Measurements from ENCODE around the gene DSCAM.

DNA sequence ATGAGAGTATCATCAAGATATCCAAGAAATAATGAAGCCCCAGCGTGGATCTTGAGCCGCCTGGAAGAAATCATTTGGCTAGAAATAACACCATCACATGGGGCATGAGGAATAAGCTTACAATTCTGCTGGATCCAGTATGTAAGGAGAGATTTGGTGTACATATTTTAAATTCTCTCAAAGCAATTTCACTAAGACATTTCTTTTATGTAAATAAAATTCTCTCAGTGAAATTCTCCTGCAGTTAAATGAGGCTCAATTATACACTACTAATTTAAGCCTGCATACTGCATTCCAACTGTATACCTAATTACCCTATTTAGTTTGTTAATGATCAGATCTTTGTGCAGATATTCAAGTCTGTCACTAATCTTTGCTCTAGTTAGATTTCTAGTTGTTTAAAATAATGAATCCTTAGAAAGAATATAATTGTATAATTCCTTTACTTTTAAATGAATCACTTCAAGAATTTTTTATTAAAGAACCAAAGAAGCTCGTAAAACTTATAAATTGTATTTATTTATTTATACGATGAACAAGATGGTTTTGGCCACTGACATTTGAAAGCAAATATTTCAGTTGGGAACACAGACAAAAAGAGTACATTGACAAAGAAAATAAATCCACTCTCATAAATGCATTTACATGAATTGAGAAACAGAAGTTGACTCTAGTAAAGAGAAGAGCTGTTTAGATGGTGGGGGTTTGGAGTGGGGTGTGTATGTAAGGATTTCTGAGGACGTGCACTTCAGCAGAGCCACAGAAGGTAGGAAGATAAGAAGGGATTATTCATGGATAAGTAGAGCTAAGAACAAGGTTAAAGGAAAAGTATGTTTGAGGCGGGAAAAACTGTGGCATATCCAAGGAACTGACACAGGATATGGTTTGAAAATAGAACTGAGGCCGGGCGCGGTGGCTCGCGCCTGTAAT, 466.8 kb downstream of the DSCAM start:
- TF ChIP-seq, protein P1, sequence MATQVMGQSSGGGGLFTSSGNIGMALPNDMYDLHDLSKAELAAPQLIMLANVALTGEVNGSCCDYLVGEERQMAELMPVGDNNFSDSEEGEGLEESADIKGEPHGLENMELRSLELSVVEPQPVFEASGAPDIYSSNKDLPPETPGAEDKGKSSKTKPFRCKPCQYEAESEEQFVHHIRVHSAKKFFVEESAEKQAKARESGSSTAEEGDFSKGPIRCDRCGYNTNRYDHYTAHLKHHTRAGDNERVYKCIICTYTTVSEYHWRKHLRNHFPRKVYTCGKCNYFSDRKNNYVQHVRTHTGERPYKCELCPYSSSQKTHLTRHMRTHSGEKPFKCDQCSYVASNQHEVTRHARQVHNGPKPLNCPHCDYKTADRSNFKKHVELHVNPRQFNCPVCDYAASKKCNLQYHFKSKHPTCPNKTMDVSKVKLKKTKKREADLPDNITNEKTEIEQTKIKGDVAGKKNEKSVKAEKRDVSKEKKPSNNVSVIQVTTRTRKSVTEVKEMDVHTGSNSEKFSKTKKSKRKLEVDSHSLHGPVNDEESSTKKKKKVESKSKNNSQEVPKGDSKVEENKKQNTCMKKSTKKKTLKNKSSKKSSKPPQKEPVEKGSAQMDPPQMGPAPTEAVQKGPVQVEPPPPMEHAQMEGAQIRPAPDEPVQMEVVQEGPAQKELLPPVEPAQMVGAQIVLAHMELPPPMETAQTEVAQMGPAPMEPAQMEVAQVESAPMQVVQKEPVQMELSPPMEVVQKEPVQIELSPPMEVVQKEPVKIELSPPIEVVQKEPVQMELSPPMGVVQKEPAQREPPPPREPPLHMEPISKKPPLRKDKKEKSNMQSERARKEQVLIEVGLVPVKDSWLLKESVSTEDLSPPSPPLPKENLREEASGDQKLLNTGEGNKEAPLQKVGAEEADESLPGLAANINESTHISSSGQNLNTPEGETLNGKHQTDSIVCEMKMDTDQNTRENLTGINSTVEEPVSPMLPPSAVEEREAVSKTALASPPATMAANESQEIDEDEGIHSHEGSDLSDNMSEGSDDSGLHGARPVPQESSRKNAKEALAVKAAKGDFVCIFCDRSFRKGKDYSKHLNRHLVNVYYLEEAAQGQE (IDR thresholded peaks at IDR 0.05; ENCODE audit: low read depth): no peak
- no peak for TF ChIP-seq EP300 (IDR thresholded peaks at IDR 0.05; ENCODE audit: borderline replicate concordance)
- TF ChIP-seq ZBTB7A (IDR thresholded peaks at IDR 0.05; ENCODE audit: low read depth): no peak
- TF ChIP-seq EGR1 (IDR thresholded peaks at IDR 0.05): no peak
- TF ChIP-seq CREB1 (IDR thresholded peaks at IDR 0.05; ENCODE audit: low read depth): no peak

Measured in Ishikawa (cell line).